RWPE1 (cell line): Measurements from ENCODE around the gene LAMA4.

Source experiments
- CTCF ChIA-PET: fragments of 350-600 bp; sonication (Branson Sonifier 250); formaldehyde crosslinking; extraction: SDS; loops from one replicate; lab custom pipeline; 2021; lab: Yijun Ruan, JAX
- POLR2A ChIA-PET: fragments of 400-600 bp; formaldehyde crosslinking; extraction: SDS; loops from one replicate; lab custom pipeline; 2020; ENCODE audit warnings: antibody characterized with exemption; ENCODE audit not compliant: low non-redundant PET; lab: Yijun Ruan, JAX
- DNase-seq: peaks from one replicate; pipeline ENCODE4 v3.0.0; 2012; ENCODE audit warnings: low spot score
- H3K27ac ChIP-seq: fragments of 450-650 bp; 2 replicates; pipeline ENCODE4 v1.5.1; 2017
- CTCF ChIP-seq: fragments of 450-650 bp; conservative IDR thresholded peaks from 2 replicates; pipeline ENCODE4 v1.5.1; 2017; ENCODE audit warnings: low read depth, mild to moderate bottlenecking

LAMA4 gene

DNA sequence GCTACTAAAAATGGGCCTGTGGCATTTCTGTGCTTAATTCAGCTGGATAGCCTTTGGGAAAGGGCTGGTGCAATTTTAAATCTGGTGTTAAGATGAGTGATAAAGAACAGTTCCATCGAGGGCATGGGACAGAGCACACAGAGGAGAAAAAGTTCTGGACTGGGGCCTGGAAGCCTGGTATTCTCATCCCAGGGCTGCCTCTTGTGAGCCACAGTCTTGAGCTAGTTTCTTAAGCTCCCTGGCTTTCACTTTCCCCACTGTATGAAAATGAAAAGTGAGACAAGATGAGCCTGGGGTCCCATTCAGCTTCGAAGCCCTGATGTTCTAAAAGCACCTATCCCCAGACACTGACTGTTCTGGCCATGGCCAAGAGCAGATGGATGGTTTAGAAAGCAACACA lies 14.3 kb upstream of the LAMA4 start:
- TF ChIP-seq CTCF, result no peak
- CTCF ChIA-PET, result interaction anchor here (0.6 kb wide), 1 partner anchor 84 kb away, joined by 11 read pairs; no protein-coding TSS in a partner anchor
- H3K27ac ChIP-seq, result no peak overlapping the region
- POLR2A ChIA-PET, result interaction anchor here (0.8 kb wide), 1 partner anchor 30 kb away, joined by 3 read pairs; no protein-coding TSS in a partner anchor
- DNase-seq, result no peak

GRCh38 chr6:112268019-112268418 lies 13.7 kb upstream of the LAMA4 start:
- ChIA-PET POLR2A (no interaction called here), CTCF (no interaction called here)

GRCh38 chr6:112266331-112266730 lies 12.0 kb upstream of the LAMA4 start:
- no peak overlapping the region for H3K27ac ChIP-seq
- TF ChIP-seq CTCF, result no peak
- ChIA-PET POLR2A (no interaction called here), CTCF (no interaction called here)
- no peak for DNase-seq

More at GRCh38 chr6:112268019-112268418, 13.7 kb upstream of the LAMA4 start:
- no peak for DNase-seq
- no peak overlapping the region for H3K27ac ChIP-seq
- TF ChIP-seq CTCF, result no peak

DNA sequence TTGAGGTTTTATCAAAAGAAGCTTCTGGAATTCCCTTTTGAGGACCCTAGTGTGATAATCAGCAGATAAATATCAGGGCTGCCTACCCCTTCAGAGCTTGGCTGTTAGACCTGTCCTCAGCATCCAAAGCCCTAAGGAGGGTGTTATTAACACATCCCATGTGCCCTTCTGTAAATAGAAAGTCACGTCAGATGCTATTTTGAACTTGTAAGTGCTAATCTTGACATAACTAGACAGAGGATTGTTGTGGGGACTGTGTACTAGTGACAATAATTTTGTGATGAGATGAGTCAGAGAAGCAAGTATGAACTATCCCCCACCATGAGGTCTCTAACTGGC lies 4.9 kb upstream of the LAMA4 start:
- POLR2A ChIA-PET, result no interaction called here
- DNase-seq, result no peak
- CTCF ChIA-PET, result no interaction called here
- TF ChIP-seq CTCF, result no peak
- no peak overlapping the region for H3K27ac ChIP-seq

DNA sequence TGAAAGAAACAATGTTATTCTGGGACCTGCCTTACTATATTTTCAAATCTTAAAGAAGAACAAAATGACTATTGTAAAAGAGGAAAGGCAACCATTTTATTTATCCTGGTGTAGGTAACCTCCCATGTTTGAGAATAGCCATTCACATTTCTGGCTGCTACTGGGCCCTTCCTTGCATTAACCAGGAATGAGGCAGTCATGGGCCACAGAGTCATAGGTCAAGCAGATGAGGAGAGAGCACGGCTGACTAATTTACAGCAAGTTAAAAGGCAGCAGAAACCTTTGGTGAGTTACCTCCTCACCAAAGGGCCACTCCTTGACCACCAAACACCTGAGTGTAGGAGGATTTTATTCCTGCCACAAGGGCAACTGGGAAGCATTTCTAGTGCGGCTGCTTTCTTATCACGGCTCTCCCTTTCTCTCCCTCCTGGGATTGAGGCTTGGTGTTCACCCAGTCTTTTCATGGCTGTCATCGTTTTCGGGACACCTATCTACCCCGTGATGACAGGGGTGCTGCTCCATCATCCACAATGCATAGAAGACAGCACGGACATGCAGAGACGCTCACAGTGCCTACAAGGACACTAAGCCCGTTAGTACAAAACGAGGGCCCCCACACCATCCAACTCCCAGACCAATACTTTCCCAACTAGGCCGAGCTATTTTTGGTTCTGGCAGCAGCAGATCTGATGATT lies 4.4 kb upstream of the LAMA4 start:
- DNase-seq, result no peak
- ChIA-PET POLR2A (no interaction called here), CTCF (no interaction called here)
- no peak for TF ChIP-seq CTCF
- no peak overlapping the region for H3K27ac ChIP-seq

GRCh38 chr6:112257178-112257855 lies 3.0 kb upstream of the LAMA4 start:
- POLR2A ChIA-PET, result no interaction called here
- no peak for TF ChIP-seq CTCF
- H3K27ac ChIP-seq, result no peak overlapping the region
- CTCF ChIA-PET, result interaction anchor here (0.5 kb wide), 1 partner anchor 33 kb away, joined by 4 read pairs; no protein-coding TSS in a partner anchor
- no peak for DNase-seq
